Stimulated activated CD4-positive, alpha-beta T cell treated with anti-CD3 and anti-CD28 coated beads, Interleukin-4, amount 100 ng/mL, for 4 hours (primary cell): Measurements from ENCODE around the gene TMPRSS11D.

ENCODE experiments used
- DNase-seq, 2 experiments: peaks; one replicate each; pipeline ENCODE4 v3.0.0-alpha.2; 2020

Gene TMPRSS11D

GRCh38 chr4:67883902-67884301 is at the start of gene TMPRSS11D:
Gene TMPRSS11D (minus strand): TSS chr4:67884002. CDS start chr4:67883933, 69 bp downstream.
- DNase-seq = no peak

- DNase-seq = no peak
Observed at GRCh38 chr4:67933038-67933437, 49.2 kb upstream of the TMPRSS11D start.

- no peak for DNase-seq
Observed at GRCh38 chr4:67931256-67931655, 47.5 kb upstream of the TMPRSS11D start.

GRCh38 chr4:67929426-67929825 is 45.6 kb upstream of the TMPRSS11D start:
- DNase-seq = no peak

GRCh38 chr4:67928546-67928945 is 44.7 kb upstream of the TMPRSS11D start:
- no peak for DNase-seq

- no peak for DNase-seq
Observed at GRCh38 chr4:67927251-67927650, 43.4 kb upstream of the TMPRSS11D start.

GRCh38 chr4:67926485-67926884 is 42.7 kb upstream of the TMPRSS11D start:
- DNase-seq = no peak

GRCh38 chr4:67922697-67923096 is 38.9 kb upstream of the TMPRSS11D start:
- DNase-seq = no peak

GRCh38 chr4:67918428-67918827 is 34.6 kb upstream of the TMPRSS11D start:
- no peak for DNase-seq

GRCh38 chr4:67915400-67915966 is 31.7 kb upstream of the TMPRSS11D start:
- DNase-seq = no peak

- DNase-seq = no peak
Observed at GRCh38 chr4:67912080-67912479, 28.3 kb upstream of the TMPRSS11D start.

GRCh38 chr4:67911638-67912037 is 27.8 kb upstream of the TMPRSS11D start:
- DNase-seq = no peak

GRCh38 chr4:67911141-67911540 is 27.3 kb upstream of the TMPRSS11D start:
- no peak for DNase-seq

- no peak for DNase-seq
Observed at GRCh38 chr4:67910585-67910905, 26.7 kb upstream of the TMPRSS11D start.

GRCh38 chr4:67909905-67910584 is 26.2 kb upstream of the TMPRSS11D start:
- DNase-seq = no peak

- no peak for DNase-seq
Observed at GRCh38 chr4:67907650-67908049, 23.8 kb upstream of the TMPRSS11D start.

- DNase-seq = no peak
Observed at GRCh38 chr4:67899096-67899495, 15.3 kb upstream of the TMPRSS11D start.

GRCh38 chr4:67897686-67898085 is 13.9 kb upstream of the TMPRSS11D start:
- no peak for DNase-seq

GRCh38 chr4:67896421-67897065 is 12.7 kb upstream of the TMPRSS11D start:
- DNase-seq = no peak

GRCh38 chr4:67894659-67895058 is 10.9 kb upstream of the TMPRSS11D start:
- no peak for DNase-seq

GRCh38 chr4:67892905-67893304 is 9.1 kb upstream of the TMPRSS11D start:
- no peak for DNase-seq

GRCh38 chr4:67892253-67892652 is 8.5 kb upstream of the TMPRSS11D start:
- DNase-seq = no peak

- no peak for DNase-seq
Observed at GRCh38 chr4:67891645-67892044, 7.8 kb upstream of the TMPRSS11D start.

GRCh38 chr4:67886281-67886680 is 2.5 kb upstream of the TMPRSS11D start:
- DNase-seq = no peak

- no peak for DNase-seq
Observed at GRCh38 chr4:67885762-67886161, 2.0 kb upstream of the TMPRSS11D start.
